ENCODE data around the gene GNAT1.
A peak's percentile ranks its signal among the peaks of the same experiment; 100 is the strongest.

The GNAT1 gene

DNA sequence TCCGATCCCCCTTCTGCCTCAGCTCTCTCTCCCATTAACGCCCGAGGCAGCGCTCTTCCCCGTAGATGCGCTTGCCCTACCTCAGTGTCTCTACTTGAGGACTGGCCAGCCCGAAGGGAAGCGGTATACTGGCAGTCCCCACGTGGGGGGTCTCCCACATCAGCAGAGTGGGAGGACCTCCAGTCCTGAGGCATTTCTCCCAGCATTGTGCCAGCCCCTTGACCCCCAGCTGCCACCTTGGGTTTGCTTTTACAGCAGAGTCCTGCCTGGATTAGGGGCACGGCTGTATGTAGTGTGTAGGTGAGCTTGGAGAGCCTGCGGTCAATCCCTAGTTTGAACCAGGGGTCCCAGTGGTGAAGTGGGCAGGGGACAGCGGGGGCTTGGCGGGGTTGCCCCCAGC, 35.5 kb upstream of the GNAT1 start:
- ATAC-seq (replicated peaks) (no peak), DNase-seq (no peak)
- H3K27ac Mint-ChIP-seq = no peak overlapping the region
- H3K9me3 Mint-ChIP-seq = no peaks in the 10 kb centered on the region
- H3K36me3 Mint-ChIP-seq (ENCODE audit: insufficient read depth) = no peaks in the 10 kb centered on the region
- peaks cover 12 to 14% of the 10 kb centered on the region in 2 donors for H3K4me1 Mint-ChIP-seq (ENCODE audit: low read depth in 2 of 2)
- H3K27me3 Mint-ChIP-seq = peaks cover 35 to 62% of the 10 kb centered on the region in 2 donors
- peak overlapping the region; percentile 68 to 81 for H3K4me3 Mint-ChIP-seq

- H3K36me3 Mint-ChIP-seq (ENCODE audit: insufficient read depth) = no peaks in the 10 kb centered on the region
- H3K9me3 Mint-ChIP-seq = no peaks in the 10 kb centered on the region
- no peak for ATAC-seq (replicated peaks)
- H3K27ac Mint-ChIP-seq = no peak overlapping the region
- H3K4me1 Mint-ChIP-seq (ENCODE audit: low read depth in 2 of 2) = peaks cover 12 to 14% of the 10 kb centered on the region in 2 donors
- H3K4me3 Mint-ChIP-seq = peak overlapping the region; percentile 47 to 68
- H3K27me3 Mint-ChIP-seq = peaks cover 35 to 60% of the 10 kb centered on the region in 2 donors
- DNase-seq = no peak
Observed at GRCh38 chr3:50156549-50157493, 34.6 kb upstream of the GNAT1 start.

DNA sequence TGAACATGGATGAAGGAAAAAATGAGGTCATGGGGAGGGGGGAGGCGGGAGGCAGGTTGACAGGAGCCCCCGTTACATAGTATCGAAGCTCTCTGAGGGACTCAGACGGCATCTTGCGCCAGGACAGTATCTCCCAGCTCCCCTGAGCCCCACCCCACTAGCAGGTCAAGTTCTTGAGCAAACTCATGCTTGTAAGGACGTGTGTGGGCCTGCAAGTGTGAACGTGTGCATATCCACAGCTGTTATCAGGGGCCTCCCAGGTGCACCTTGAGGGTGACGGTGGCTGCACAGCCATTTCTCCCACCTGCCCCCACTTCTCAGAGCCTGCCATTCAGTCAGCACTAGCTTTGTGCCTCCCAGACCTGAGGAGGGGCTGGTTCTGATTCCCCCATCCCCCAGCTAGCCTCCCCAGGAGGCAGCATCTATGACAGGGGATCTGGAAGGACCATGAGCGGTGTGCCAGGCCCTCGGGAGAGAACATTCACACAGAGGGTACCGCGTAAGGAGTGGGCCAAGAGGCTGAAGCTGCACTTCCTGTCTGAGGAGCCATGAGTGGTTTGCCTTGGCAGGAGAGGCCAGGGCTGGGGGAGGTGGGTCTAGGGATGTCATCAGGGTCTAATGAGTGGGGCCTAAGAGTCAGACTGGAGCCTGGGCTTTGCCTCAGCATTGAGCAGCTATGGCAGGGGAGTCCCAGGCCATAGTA, 33.4 kb upstream of the GNAT1 start:
- Mint-ChIP-seq H3K4me3 (no peak overlapping the region), H3K36me3 (ENCODE audit: insufficient read depth) (no peaks in the 10 kb centered on the region), H3K27me3 (peaks cover 34 to 58% of the 10 kb centered on the region in 2 donors), H3K9me3 (no peaks in the 10 kb centered on the region), H3K4me1 (ENCODE audit: low read depth in 2 of 2) (peaks cover 12 to 14% of the 10 kb centered on the region in 2 donors), H3K27ac (no peak overlapping the region)
- no peak for DNase-seq
- no peak for ATAC-seq (replicated peaks)

DNA sequence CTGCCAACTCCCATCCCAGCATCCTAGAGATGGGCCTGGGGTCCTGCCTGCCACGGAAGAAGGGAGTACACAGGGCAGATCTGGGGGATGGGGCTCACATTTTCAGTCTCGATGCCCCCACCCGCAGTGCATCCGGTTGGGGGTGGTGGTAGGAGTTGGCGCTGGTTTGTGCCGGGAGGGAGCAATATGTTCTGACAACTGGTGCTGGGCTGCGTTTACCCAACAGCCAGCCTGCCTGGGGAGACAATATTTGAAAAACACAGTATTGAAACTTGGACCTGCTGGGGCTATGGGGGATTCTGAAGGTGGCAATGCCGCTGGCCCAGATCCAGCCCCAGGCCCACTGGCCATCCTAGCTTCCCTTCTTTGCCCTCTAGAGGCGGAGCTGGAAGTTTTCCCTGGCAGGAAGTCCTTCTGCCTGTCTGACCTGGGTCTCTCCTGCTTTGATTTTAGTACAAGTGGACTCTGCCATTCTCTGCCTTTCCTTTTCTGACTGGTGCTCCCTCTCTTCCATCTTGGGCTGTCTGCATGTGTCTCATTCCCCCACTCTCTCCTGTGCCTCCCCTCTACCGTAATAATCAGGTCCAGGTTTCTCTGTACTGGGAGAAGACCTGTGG, 32.8 kb upstream of the GNAT1 start:
- Mint-ChIP-seq H3K27me3 (peaks cover 27 to 51% of the 10 kb centered on the region in 2 donors), H3K4me1 (ENCODE audit: low read depth in 2 of 2) (peaks cover 11 to 14% of the 10 kb centered on the region in 2 donors), H3K4me3 (no peak overlapping the region), H3K9me3 (no peaks in the 10 kb centered on the region), H3K36me3 (ENCODE audit: insufficient read depth) (no peaks in the 10 kb centered on the region), H3K27ac (no peak overlapping the region)
- no peak for DNase-seq
- ATAC-seq (replicated peaks) = no peak

DNA sequence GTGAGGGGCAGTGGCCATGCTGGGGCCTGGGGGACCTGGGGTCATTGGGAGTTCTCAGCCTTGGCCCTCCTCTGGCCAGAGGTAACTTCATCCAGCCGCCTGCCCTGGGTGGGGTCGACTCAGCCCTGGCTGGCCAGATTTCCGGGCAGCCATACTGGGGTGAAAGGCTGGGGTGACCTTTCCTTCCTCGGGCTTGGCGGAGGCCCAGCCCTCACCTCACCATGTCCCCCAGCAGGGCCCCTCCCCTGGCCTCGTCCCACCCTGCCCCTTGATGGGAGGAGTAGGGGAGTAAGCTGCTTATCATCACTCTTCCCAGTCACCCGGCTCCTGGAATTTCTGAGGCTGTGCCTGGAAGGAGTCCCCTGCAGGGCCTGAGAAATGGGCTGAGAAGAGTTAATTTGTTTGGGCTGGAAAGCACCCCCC, 30.8 kb upstream of the GNAT1 start:
- no peaks in the 10 kb centered on the region for H3K36me3 Mint-ChIP-seq (ENCODE audit: insufficient read depth)

DNA sequence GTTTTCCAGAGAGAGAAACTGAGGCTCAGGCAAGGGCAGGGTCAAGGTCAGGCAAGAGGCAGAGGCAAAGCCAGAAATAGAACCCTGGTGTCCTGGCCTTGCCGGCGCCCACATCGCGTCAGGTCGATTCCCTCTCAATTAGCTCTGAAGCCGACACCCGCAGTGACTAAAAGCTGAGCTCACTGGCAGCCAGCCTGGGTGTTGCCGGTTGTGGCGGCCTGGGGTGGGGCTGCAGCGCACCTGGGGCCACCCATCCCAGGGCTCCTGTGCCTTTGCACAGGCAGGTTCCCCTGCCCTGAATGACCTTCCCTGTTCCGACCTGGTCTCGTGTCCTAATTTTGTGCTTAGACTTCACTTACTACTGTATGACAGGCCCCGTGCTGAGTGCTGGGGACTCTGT, 30.1 kb upstream of the GNAT1 start:
- no peaks in the 10 kb centered on the region for H3K4me1 Mint-ChIP-seq (ENCODE audit: low read depth in 2 of 2)
- no peak overlapping the region for H3K4me3 Mint-ChIP-seq
- ATAC-seq (replicated peaks) = no peak
- peaks cover 11 to 41% of the 10 kb centered on the region in 2 donors for H3K27me3 Mint-ChIP-seq
- no peaks in the 10 kb centered on the region for H3K9me3 Mint-ChIP-seq
- no peak overlapping the region for H3K27ac Mint-ChIP-seq
- no peaks in the 10 kb centered on the region for H3K36me3 Mint-ChIP-seq (ENCODE audit: insufficient read depth)
- no peak for DNase-seq

More for the DNA sequence above, 30.8 kb upstream of the GNAT1 start:
- peaks cover 19 to 49% of the 10 kb centered on the region in 2 donors for H3K27me3 Mint-ChIP-seq
- H3K4me3 Mint-ChIP-seq = no peak overlapping the region
- H3K9me3 Mint-ChIP-seq = no peaks in the 10 kb centered on the region
- ATAC-seq (replicated peaks) = no peak
- DNase-seq = no peak
- H3K4me1 Mint-ChIP-seq (ENCODE audit: low read depth in 2 of 2) = peaks cover 5 to 7% of the 10 kb centered on the region in 2 donors
- no peak overlapping the region for H3K27ac Mint-ChIP-seq

DNA sequence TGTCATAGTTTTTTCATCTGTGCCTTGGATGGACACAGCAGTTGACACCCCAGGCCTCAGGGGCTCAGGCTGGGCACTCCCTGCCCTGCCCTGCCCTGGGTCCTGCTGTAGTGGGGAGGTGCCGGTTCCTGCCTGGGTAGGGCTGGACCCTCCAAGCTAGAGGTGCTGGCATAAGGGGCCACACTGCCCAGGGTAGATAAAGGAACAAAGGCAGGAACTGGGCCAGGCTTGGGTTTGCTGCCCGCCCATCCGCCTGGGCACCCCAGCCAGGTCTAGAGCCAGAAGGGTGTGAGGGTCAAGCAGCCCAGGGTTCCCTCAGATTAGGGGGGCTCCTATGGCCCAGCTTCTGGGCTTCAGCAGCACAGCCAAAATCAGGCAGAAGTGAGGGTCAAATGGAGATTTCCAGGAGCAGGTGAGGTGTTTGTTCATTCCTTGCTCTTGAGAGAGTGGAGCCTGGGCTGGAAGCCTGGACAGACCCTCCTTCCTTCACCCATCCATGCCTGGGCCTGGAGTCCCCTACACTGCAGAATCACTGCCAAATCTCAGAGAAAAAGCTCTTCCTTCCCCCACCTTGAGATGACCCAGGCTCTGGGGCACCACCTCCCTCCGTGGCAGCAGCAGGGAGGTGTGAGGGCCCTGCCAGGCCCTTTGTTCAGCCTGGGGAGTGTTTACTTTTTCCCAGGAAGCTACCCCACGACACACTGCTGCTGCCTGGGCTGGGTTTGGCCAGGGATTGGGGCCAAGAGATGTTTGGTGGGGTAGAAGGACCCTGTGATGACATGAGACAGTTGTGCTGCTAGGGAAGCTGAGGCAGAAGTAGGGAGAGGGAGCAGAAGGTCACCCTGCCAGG, 29.2 kb upstream of the GNAT1 start:
- H3K9me3 Mint-ChIP-seq = no peaks in the 10 kb centered on the region
- H3K4me1 Mint-ChIP-seq (ENCODE audit: low read depth in 2 of 2) = no peaks in the 10 kb centered on the region
- no peaks in the 10 kb centered on the region for H3K36me3 Mint-ChIP-seq (ENCODE audit: insufficient read depth)
- H3K27ac Mint-ChIP-seq = no peak overlapping the region
- peaks cover 5 to 32% of the 10 kb centered on the region in 2 donors for H3K27me3 Mint-ChIP-seq
- H3K4me3 Mint-ChIP-seq = no peak overlapping the region
- no peak for ATAC-seq (replicated peaks)
- no peak for DNase-seq

GRCh38 chr3:50163572-50164455, 27.6 kb upstream of the GNAT1 start:
- ATAC-seq (replicated peaks) = no peak
- DNase-seq = no peak
- Mint-ChIP-seq H3K36me3 (ENCODE audit: insufficient read depth) (no peaks in the 10 kb centered on the region), H3K27ac (no peak overlapping the region), H3K4me1 (ENCODE audit: low read depth in 2 of 2) (no peaks in the 10 kb centered on the region), H3K9me3 (no peaks in the 10 kb centered on the region), H3K4me3 (no peak overlapping the region), H3K27me3 (peaks cover 0 to 22% of the 10 kb centered on the region in 2 donors)

GRCh38 chr3:50164481-50164880, 26.9 kb upstream of the GNAT1 start:
- H3K4me3 Mint-ChIP-seq = no peak overlapping the region
- DNase-seq (no peak), ATAC-seq (replicated peaks) (no peak)
- H3K36me3 Mint-ChIP-seq (ENCODE audit: insufficient read depth) = no peaks in the 10 kb centered on the region
- H3K4me1 Mint-ChIP-seq (ENCODE audit: low read depth in 2 of 2) = no peaks in the 10 kb centered on the region
- no peaks in the 10 kb centered on the region for H3K9me3 Mint-ChIP-seq
- H3K27ac Mint-ChIP-seq = peak overlapping the region in 1 of 2 donors; percentile 79
- H3K27me3 Mint-ChIP-seq = peaks cover 0 to 16% of the 10 kb centered on the region in 2 donors

DNA sequence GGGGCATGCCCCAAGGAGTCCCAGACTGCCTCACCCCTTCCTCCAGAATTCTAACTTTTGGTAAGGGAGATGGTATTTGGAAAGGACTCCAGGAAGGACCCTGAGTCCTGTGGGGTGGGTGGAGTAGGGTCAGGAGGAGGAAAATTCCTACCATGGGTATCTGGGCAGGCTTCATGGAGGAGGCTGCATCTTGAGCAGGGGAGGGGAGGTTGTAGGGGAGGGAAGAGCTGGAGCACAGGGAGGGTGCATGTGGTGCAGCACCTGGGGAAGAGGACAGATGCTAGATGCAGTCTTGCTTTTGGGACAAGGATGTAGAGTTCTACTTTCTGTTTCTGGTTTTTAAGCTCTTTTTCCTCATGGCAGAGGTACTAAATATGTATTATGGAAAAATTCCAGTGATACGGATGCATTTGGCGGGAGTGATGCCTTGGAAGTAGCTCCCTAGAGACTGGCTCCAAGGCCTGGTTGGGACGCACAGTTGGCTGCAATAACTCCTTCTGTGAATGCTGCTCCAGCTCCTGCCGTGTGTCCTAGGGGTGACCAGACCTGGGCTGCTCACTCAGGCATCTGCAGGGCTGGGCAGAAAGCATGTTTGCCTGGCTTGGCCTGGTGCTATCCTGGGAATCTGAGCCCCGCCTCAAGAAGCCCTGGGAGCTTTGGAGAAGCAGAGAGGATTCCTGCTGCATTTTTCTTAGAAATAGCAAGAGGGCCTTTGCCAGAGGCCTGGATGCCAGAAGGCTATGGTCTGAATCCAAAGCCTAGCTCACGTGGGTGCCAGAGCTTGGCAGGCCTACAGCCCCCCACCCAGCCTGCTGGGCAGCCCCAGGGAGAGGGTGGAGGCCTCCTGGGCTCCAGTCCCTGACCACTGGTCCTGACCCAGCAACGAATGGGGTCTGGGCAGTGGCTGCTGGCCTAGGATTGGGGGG, 26.2 kb upstream of the GNAT1 start:
- ATAC-seq (replicated peaks) = no peak
- no peak for DNase-seq
- no peak overlapping the region for H3K4me3 Mint-ChIP-seq
- no peaks in the 10 kb centered on the region for H3K36me3 Mint-ChIP-seq (ENCODE audit: insufficient read depth)
- H3K27ac Mint-ChIP-seq = peak overlapping the region in 1 of 2 donors; percentile 79
- H3K4me1 Mint-ChIP-seq (ENCODE audit: low read depth in 2 of 2) = no peaks in the 10 kb centered on the region
- peaks cover 0 to 22% of the 10 kb centered on the region in 2 donors for H3K27me3 Mint-ChIP-seq
- H3K9me3 Mint-ChIP-seq = no peaks in the 10 kb centered on the region

GRCh38 chr3:50165910-50166538, 25.4 kb upstream of the GNAT1 start:
- H3K4me1 Mint-ChIP-seq (ENCODE audit: low read depth in 2 of 2) = no peaks in the 10 kb centered on the region
- DNase-seq (no peak), ATAC-seq (replicated peaks) (no peak)

More at GRCh38 chr3:50165910-50166538, 25.4 kb upstream of the GNAT1 start:
- H3K36me3 Mint-ChIP-seq (ENCODE audit: insufficient read depth) = no peaks in the 10 kb centered on the region
- no peaks in the 10 kb centered on the region for H3K9me3 Mint-ChIP-seq
- H3K27me3 Mint-ChIP-seq = peaks cover 0 to 26% of the 10 kb centered on the region in 2 donors
- no peak overlapping the region for H3K27ac Mint-ChIP-seq
- no peak overlapping the region for H3K4me3 Mint-ChIP-seq

Measured in effector memory CD8-positive, alpha-beta T cell (primary cell).